Liver (tissue), 9 donors: ENCODE measurements around the gene IL1RAP. TPM values are rescaled to one million over a fixed set of nuclear protein-coding genes. Genes with fewer than 3 reads are reported as not detected.

Experiments
- DNase-seq: peaks from one replicate; pipeline ENCODE4 v3.0.0-alpha.2; 2017; ENCODE audit warnings: low spot score
- H3K27ac ChIP-seq, 2 donors: one replicate each; pipeline ENCODE4 v1.7.0; 2013; ENCODE audit warnings: inconsistent platforms in 2 of 2, low read length in 2 of 2, control low read depth in 1 of 2, low read depth in 1 of 2, mild to moderate bottlenecking in 1 of 2
- H3K27me3 ChIP-seq, 4 donors: one replicate each; pipeline versions ENCODE4 v1.6.1 to v1.7.0; 2013; ENCODE audit warnings: low read length in 3 of 4, inconsistent platforms in 1 of 4, mild to moderate bottlenecking in 1 of 4, moderate library complexity in 1 of 4; ENCODE audit not compliant: control insufficient read depth in 4 of 4, insufficient read depth in 4 of 4
- H3K36me3 ChIP-seq, 4 donors: one replicate each; pipeline versions ENCODE4 v1.6.1 to v1.7.0; 2013; ENCODE audit warnings: low read length in 3 of 4, mild to moderate bottlenecking in 3 of 4, low read depth in 1 of 4, moderate library complexity in 1 of 4; ENCODE audit not compliant: control insufficient read depth in 4 of 4, insufficient read depth in 3 of 4
- H3K4me1 ChIP-seq, 4 donors: one replicate each; pipeline versions ENCODE4 v1.6.1 to v1.7.0; 2013; ENCODE audit warnings: low read length in 3 of 4, mild to moderate bottlenecking in 3 of 4, moderate library complexity in 1 of 4; ENCODE audit not compliant: control insufficient read depth in 4 of 4, insufficient read depth in 4 of 4
- H3K4me3 ChIP-seq, 3 donors: one replicate each; pipeline versions ENCODE4 v1.6.1 to v1.7.0; 2013; ENCODE audit warnings: low read length in 3 of 3, control low read depth in 1 of 3, low read depth in 1 of 3, mild to moderate bottlenecking in 1 of 3
- H3K9ac ChIP-seq, 2 donors: one replicate each; pipeline ENCODE4 v1.7.0; 2013; ENCODE audit warnings: low read length in 2 of 2, mild to moderate bottlenecking in 2 of 2, moderate library complexity in 2 of 2, control low read depth in 1 of 2, low read depth in 1 of 2
- H3K9me3 ChIP-seq, 4 donors: one replicate each; pipeline versions ENCODE4 v1.6.1 to v1.7.0; 2013; ENCODE audit warnings: low read length in 3 of 4; ENCODE audit not compliant: control insufficient read depth in 4 of 4
- EGR1 ChIP-seq, 2 donors: IDR thresholded peaks; 2 replicates each; pipeline ENCODE4 v1.6.1; 2016 to 2018; ENCODE audit warnings: antibody characterized with exemption in 2 of 2, low read depth in 2 of 2
- FOXA1 ChIP-seq: IDR thresholded peaks from 2 replicates; pipeline ENCODE4 v1.6.1; 2016; ENCODE audit warnings: antibody characterized with exemption
- HNF4A ChIP-seq, 2 donors: conservative IDR thresholded peaks; 2 replicates each; pipeline ENCODE4 v1.6.1; 2016; ENCODE audit warnings: antibody characterized with exemption in 2 of 2, mild to moderate bottlenecking in 2 of 2
- HNF4G ChIP-seq: IDR thresholded peaks from 2 replicates; pipeline ENCODE4 v1.6.1; 2016; ENCODE audit warnings: antibody characterized with exemption
- JUND ChIP-seq, 2 donors: IDR thresholded peaks; 2 replicates each; pipeline ENCODE4 v1.6.1; 2016; ENCODE audit warnings: antibody characterized with exemption in 2 of 2
- NR2F2 ChIP-seq: IDR thresholded peaks from 2 replicates; pipeline ENCODE4 v1.6.1; 2016; ENCODE audit warnings: antibody characterized with exemption
- RAD21 ChIP-seq, 2 donors: IDR thresholded peaks; 2 replicates each; pipeline ENCODE4 v1.6.1; 2016; ENCODE audit warnings: antibody characterized with exemption in 2 of 2, mild to moderate bottlenecking in 2 of 2
- RXRA ChIP-seq, 2 donors: IDR thresholded peaks; 2 replicates each; pipeline ENCODE4 v1.6.1; 2017 to 2018; ENCODE audit warnings: antibody characterized with exemption in 2 of 2, mild to moderate bottlenecking in 1 of 2
- SP1 ChIP-seq: IDR thresholded peaks from 2 replicates; pipeline ENCODE4 v1.6.1; 2018; ENCODE audit warnings: antibody characterized with exemption, mild to moderate bottlenecking
- YY1 ChIP-seq: IDR thresholded peaks from 2 replicates; pipeline ENCODE4 v1.6.1; 2016; ENCODE audit warnings: antibody characterized with exemption, mild to moderate bottlenecking
- ZBTB33 ChIP-seq: IDR thresholded peaks from 2 replicates; pipeline ENCODE4 v1.6.1; 2016; ENCODE audit warnings: antibody characterized with exemption
- WGBS: extraction: QIAGEN DNeasy Blood & Tissue Kit; methylation state at CpG from one replicate; pipeline ENCODE4 v1.1.7; 2013; 5-methylcytosine and 5-hydroxymethylcytosine counted together
- polyA plus RNA-seq, 2 donors: library from polyadenylated mRNA; stranded (reverse) in 1 of 2; unstranded in 1 of 2; fragments of 200-250 nt in 1 of 2; fragments of >200 nt in 1 of 2; fragmentation: Nextera tagmentation in 1 of 2; extraction: Ambion mirVana in 1 of 2; gene quantifications; one replicate each; pipeline versions ENCODE4 v1.2.1 to v1.2.3, GENCODE V29; 2013 to 2015
- total RNA-seq, 2 donors: library from RNA; depleted of rRNA; stranded (reverse); fragments of >200 nt; gene quantifications; one replicate each; pipeline ENCODE4 v1.2.3, GENCODE V29; 2014
- TF ChIP-seq, protein P1 (sequence below): IDR thresholded peaks from 2 replicates; pipeline ENCODE4 v1.6.1; 2016; ENCODE audit warnings: antibody characterized with exemption
- TF ChIP-seq, protein P2 (sequence below): IDR thresholded peaks from 2 replicates; pipeline ENCODE4 v1.6.1; 2016; ENCODE audit warnings: antibody characterized with exemption
- donor health status: healthy.
- donor health status: healthy.
- donor health status: healthy.
- donor health status: healthy.
- donor health status: healthy.

IL1RAP gene
- total and polyA plus RNA-seq, 4 donors = 53.7 to 230 (median 71.6) TPM

DNA sequence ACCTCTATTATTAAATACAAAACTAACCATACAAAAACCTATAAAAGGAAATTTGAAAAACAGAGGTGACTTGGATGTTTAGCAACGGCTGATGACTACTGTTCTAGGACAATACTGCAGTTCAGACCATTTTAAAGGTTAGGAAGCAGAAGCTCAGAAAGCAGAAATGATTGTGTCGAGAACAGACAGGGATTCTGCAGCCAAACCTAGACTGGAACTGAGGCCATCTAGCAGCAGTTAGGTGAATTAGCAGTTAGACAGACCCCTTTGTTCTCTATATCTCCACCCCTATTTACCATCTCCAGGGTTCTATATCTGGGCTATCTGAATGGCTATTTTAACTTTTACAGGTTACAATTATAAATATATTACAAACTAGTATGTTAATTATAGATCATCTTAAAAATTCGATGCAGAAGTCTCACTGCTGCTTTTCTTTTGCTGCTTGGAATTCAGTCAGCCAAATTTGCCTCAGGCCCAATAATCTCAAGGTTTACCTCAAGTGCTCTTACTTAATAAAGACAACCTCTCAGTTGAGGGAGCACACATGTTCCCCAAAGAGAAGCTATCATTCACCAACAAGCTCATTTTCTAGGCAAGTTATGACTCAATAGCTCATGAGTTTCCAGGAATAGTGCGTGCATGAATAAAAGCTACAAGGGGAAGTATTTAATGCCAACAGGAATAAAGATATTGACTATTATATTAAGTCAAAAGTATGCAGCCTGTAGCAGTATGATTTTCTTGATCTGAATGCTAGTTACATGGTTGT lies 9.3 kb upstream of the IL1RAP start:
- H3K9ac ChIP-seq = no peak overlapping the region
- H3K4me3 ChIP-seq = no peak overlapping the region
- WGBS = 63% methylated on average over 4 of the region's 4 CpGs
- no peak overlapping the region for H3K27ac ChIP-seq
- no peaks in the 10 kb centered on the region for H3K36me3 ChIP-seq
- no peak for DNase-seq
- no peaks in the 10 kb centered on the region for H3K27me3 ChIP-seq
- TF ChIP-seq, protein P1, sequence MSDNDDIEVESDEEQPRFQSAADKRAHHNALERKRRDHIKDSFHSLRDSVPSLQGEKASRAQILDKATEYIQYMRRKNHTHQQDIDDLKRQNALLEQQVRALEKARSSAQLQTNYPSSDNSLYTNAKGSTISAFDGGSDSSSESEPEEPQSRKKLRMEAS = no peak
- TF ChIP-seq RAD21 (IDR thresholded peaks at IDR 0.05) = peak; percentile 15 to 43
- peaks cover 7 to 28% (median 21%) of the 10 kb centered on the region in 4 donors for H3K4me1 ChIP-seq
- H3K9me3 ChIP-seq = no peaks in the 10 kb centered on the region

- Histone ChIP-seq H3K36me3 (no peaks in the 10 kb centered on the region), H3K4me3 (no peak overlapping the region), H3K27me3 (no peaks in the 10 kb centered on the region), H3K4me1 (peaks cover 7 to 28% (median 21%) of the 10 kb centered on the region in 4 donors), H3K9me3 (no peaks in the 10 kb centered on the region), H3K27ac (peak overlapping the region; percentile 27 to 33), H3K9ac (no peak overlapping the region)
- no peak for DNase-seq
- TF ChIP-seq SP1 (peak; percentile 22), FOXA1 (no peak), HNF4G (no peak), JUND (IDR thresholded peaks at IDR 0.05) (no peak), ZBTB33 (no peak), RXRA (IDR thresholded peaks at IDR 0.05) (no peak), YY1 (peak; percentile 45), RAD21 (IDR thresholded peaks at IDR 0.05) (peak in 1 of 2 donors; percentile 12)
- TF ChIP-seq, protein P2, sequence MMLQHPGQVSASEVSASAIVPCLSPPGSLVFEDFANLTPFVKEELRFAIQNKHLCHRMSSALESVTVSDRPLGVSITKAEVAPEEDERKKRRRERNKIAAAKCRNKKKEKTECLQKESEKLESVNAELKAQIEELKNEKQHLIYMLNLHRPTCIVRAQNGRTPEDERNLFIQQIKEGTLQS = no peak
- WGBS = 67% methylated on average over 3 of the region's 3 CpGs
These were observed 8.4 kb upstream of the IL1RAP start for GRCh38 chr3:190505381-190506003.

DNA sequence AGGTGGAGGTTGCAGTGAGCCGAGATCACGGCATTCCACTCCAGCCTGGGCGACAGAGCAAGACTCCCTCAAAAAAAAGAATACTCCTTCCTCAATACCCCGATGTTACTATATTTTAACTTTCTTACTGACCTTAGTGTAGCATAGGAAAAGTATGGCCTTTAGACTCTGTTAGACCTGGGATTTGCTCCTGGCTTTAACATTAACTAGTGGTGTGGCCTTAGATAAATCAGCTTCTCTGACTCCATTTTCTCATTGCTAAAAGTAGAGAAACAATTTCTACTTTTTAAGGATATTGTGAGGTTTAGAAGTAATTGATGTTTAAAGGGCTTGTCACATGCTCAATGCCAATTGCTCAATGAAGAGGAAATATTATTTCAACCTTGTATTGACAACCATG lies 7.6 kb upstream of the IL1RAP start:
- no peak for DNase-seq
- H3K9ac ChIP-seq = no peak overlapping the region
- no peaks in the 10 kb centered on the region for H3K9me3 ChIP-seq
- no peak overlapping the region for H3K4me3 ChIP-seq
- peak; percentile 83 for TF ChIP-seq YY1
- no peak for TF ChIP-seq EGR1 (IDR thresholded peaks at IDR 0.05; ENCODE audit: low read depth in 2 of 2)
- TF ChIP-seq, protein P2 = no peak
- no peak for TF ChIP-seq HNF4G
- TF ChIP-seq RAD21 (IDR thresholded peaks at IDR 0.05) = peak in 1 of 2 donors; percentile 6
- no peak for TF ChIP-seq NR2F2
- peak; percentile 62 for TF ChIP-seq SP1
- TF ChIP-seq RXRA (IDR thresholded peaks at IDR 0.05) = peak in 1 of 2 donors; percentile 46
- TF ChIP-seq HNF4A (conservative IDR thresholded peaks at IDR 0.05) = peak; percentile 68 to 72
- TF ChIP-seq, protein P1 = no peak
- peak overlapping the region in 1 of 2 donors; percentile 27 for H3K27ac ChIP-seq
- 81% methylated on average over 4 of the region's 4 CpGs for WGBS
- peaks cover 7 to 28% (median 21%) of the 10 kb centered on the region in 4 donors for H3K4me1 ChIP-seq
- no peaks in the 10 kb centered on the region for H3K36me3 ChIP-seq
- no peaks in the 10 kb centered on the region for H3K27me3 ChIP-seq
